Progenitor cell of endocrine pancreas (in vitro differentiated cells): ENCODE data around the gene GABBR2. TPM values are rescaled to one million over a fixed set of nuclear protein-coding genes. Genes with fewer than 3 reads are reported as not detected.

Experiments
- DNase-seq: peaks from one replicate; pipeline ENCODE4 v3.0.0; 2021; ENCODE audit warnings: low spot score; ENCODE audit not compliant: unreplicated experiment
- H3K27ac Mint-ChIP-seq: 2 replicates; pipeline ENCODE4 v1.8.0; 2021; ENCODE audit warnings: mild to moderate bottlenecking, moderate library complexity, mixed read lengths
- H3K27me3 Mint-ChIP-seq: 2 replicates; pipeline ENCODE4 v1.8.0; 2021; ENCODE audit warnings: mixed read lengths
- H3K36me3 Mint-ChIP-seq: 2 replicates; pipeline ENCODE4 v1.8.0; 2022; ENCODE audit warnings: mixed read lengths; ENCODE audit not compliant: insufficient read depth
- H3K4me1 Mint-ChIP-seq: 2 replicates; pipeline ENCODE4 v1.8.0; 2021; ENCODE audit warnings: low read depth, mixed read lengths
- H3K4me3 Mint-ChIP-seq: 2 replicates; pipeline ENCODE4 v1.8.0; 2021; ENCODE audit warnings: low read depth, mild to moderate bottlenecking, moderate library complexity, mixed read lengths
- H3K9me3 Mint-ChIP-seq: 2 replicates; pipeline ENCODE4 v1.8.0; 2021; ENCODE audit warnings: low read depth, mixed read lengths
- CTCF ChIP-seq: fragments of 200-600 bp; sonication (generic); IDR thresholded peaks from one replicate; pipeline ENCODE4 v1.5.0; 2021; ENCODE audit warnings: antibody characterized with exemption, mild to moderate bottlenecking; ENCODE audit not compliant: unreplicated experiment
- total RNA-seq: library from RNA; stranded (reverse); gene quantifications from 2 replicates; pipeline ENCODE4 v1.2.1, GENCODE V29; 2021

The GABBR2 gene
- total RNA-seq, 1 donor from 2014 or later, result 0.84 TPM

GRCh38 chr9:98375138-98375726 is 333.5 kb downstream of the GABBR2 start:
- Mint-ChIP-seq H3K4me3 (no peak overlapping the region), H3K27me3 (no peaks in the 10 kb centered on the region), H3K9me3 (no peaks in the 10 kb centered on the region), H3K4me1 (peaks cover 18% of the 10 kb centered on the region), H3K36me3 (no peaks in the 10 kb centered on the region), H3K27ac (no peak overlapping the region)
- DNase-seq, result no peak
- TF ChIP-seq CTCF, result no peak

- peak overlapping the region; percentile 7 for H3K27ac Mint-ChIP-seq
- H3K9me3 Mint-ChIP-seq, result no peaks in the 10 kb centered on the region
- peaks cover 15% of the 10 kb centered on the region for H3K4me1 Mint-ChIP-seq
- no peaks in the 10 kb centered on the region for H3K36me3 Mint-ChIP-seq
- TF ChIP-seq CTCF, result no peak
- no peaks in the 10 kb centered on the region for H3K27me3 Mint-ChIP-seq
- DNase-seq, result no peak
- H3K4me3 Mint-ChIP-seq, result no peak overlapping the region
Measured at GRCh38 chr9:98374385-98375051, 334.2 kb downstream of the GABBR2 start.

GRCh38 chr9:98373609-98374008 is 335.1 kb downstream of the GABBR2 start:
- Mint-ChIP-seq H3K4me3 (no peak overlapping the region), H3K36me3 (no peaks in the 10 kb centered on the region), H3K9me3 (no peaks in the 10 kb centered on the region), H3K4me1 (peaks cover 15% of the 10 kb centered on the region), H3K27ac (no peak overlapping the region), H3K27me3 (no peaks in the 10 kb centered on the region)
- DNase-seq, result no peak
- no peak for TF ChIP-seq CTCF

GRCh38 chr9:98372077-98372836 is 336.5 kb downstream of the GABBR2 start:
- DNase-seq, result no peak
- H3K4me1 Mint-ChIP-seq, result peaks cover 15% of the 10 kb centered on the region
- H3K27ac Mint-ChIP-seq, result no peak overlapping the region
- no peak for TF ChIP-seq CTCF
- no peaks in the 10 kb centered on the region for H3K36me3 Mint-ChIP-seq
- no peaks in the 10 kb centered on the region for H3K9me3 Mint-ChIP-seq
- no peaks in the 10 kb centered on the region for H3K27me3 Mint-ChIP-seq
- no peak overlapping the region for H3K4me3 Mint-ChIP-seq

- TF ChIP-seq CTCF, result no peak
- H3K36me3 Mint-ChIP-seq, result no peaks in the 10 kb centered on the region
- DNase-seq, result no peak
- H3K4me3 Mint-ChIP-seq, result no peak overlapping the region
- H3K4me1 Mint-ChIP-seq, result peaks cover 15% of the 10 kb centered on the region
- H3K27ac Mint-ChIP-seq, result no peak overlapping the region
- no peaks in the 10 kb centered on the region for H3K9me3 Mint-ChIP-seq
- H3K27me3 Mint-ChIP-seq, result no peaks in the 10 kb centered on the region
Measured at GRCh38 chr9:98370976-98371315, 337.8 kb downstream of the GABBR2 start.
